Ishikawa (cell line): Measurements from ENCODE around the gene TAF12.

Experiments
- EP300 ChIP-seq: IDR thresholded peaks from 2 replicates; pipeline ENCODE4 v1.6.1; 2012; ENCODE audit warnings: borderline replicate concordance
- RAD21 ChIP-seq: IDR thresholded peaks from 2 replicates; pipeline ENCODE4 v1.6.1; 2012; ENCODE audit warnings: low read depth
- TAF1 ChIP-seq: IDR thresholded peaks from 2 replicates; pipeline ENCODE4 v1.6.1; 2012; ENCODE audit warnings: low read depth, mild to moderate bottlenecking
- YY1 ChIP-seq: IDR thresholded peaks from 2 replicates; pipeline ENCODE4 v1.6.1; 2012; ENCODE audit warnings: low read depth
- ZBTB7A ChIP-seq: IDR thresholded peaks from 2 replicates; pipeline ENCODE4 v1.6.1; 2012; ENCODE audit warnings: low read depth
- TF ChIP-seq, protein P1 (sequence below): IDR thresholded peaks from 2 replicates; pipeline ENCODE4 v1.6.1; 2012; ENCODE audit warnings: low read depth, mild to moderate bottlenecking
- TF ChIP-seq, protein P2 (sequence below): IDR thresholded peaks from 2 replicates; pipeline ENCODE4 v1.6.1; 2012

DNA sequence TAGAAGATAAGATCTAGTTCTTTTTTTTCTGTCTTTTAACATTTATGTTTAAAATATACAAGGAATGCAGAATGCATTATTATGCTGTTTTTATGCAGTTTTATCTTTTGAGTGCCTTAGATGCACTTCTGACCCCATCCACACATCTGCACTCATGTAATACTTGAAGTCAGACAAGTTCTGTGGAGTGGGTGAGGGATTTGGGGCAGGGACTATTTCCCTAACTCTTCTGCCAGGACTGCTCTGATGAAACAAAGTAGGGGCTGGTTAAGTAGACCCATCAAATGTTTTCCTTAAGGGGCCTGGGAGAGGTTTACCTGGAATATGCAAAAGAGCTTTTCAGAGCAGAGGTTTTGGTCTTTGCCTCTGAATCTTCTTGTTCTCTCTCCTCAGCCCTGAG is 78.6 kb downstream of the TAF12 start:
- TF ChIP-seq RAD21 (no peak), EP300 (no peak), TAF1 (no peak), YY1 (no peak), ZBTB7A (no peak)
- TF ChIP-seq, protein P1, sequence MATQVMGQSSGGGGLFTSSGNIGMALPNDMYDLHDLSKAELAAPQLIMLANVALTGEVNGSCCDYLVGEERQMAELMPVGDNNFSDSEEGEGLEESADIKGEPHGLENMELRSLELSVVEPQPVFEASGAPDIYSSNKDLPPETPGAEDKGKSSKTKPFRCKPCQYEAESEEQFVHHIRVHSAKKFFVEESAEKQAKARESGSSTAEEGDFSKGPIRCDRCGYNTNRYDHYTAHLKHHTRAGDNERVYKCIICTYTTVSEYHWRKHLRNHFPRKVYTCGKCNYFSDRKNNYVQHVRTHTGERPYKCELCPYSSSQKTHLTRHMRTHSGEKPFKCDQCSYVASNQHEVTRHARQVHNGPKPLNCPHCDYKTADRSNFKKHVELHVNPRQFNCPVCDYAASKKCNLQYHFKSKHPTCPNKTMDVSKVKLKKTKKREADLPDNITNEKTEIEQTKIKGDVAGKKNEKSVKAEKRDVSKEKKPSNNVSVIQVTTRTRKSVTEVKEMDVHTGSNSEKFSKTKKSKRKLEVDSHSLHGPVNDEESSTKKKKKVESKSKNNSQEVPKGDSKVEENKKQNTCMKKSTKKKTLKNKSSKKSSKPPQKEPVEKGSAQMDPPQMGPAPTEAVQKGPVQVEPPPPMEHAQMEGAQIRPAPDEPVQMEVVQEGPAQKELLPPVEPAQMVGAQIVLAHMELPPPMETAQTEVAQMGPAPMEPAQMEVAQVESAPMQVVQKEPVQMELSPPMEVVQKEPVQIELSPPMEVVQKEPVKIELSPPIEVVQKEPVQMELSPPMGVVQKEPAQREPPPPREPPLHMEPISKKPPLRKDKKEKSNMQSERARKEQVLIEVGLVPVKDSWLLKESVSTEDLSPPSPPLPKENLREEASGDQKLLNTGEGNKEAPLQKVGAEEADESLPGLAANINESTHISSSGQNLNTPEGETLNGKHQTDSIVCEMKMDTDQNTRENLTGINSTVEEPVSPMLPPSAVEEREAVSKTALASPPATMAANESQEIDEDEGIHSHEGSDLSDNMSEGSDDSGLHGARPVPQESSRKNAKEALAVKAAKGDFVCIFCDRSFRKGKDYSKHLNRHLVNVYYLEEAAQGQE: no peak
- TF ChIP-seq, protein P2, sequence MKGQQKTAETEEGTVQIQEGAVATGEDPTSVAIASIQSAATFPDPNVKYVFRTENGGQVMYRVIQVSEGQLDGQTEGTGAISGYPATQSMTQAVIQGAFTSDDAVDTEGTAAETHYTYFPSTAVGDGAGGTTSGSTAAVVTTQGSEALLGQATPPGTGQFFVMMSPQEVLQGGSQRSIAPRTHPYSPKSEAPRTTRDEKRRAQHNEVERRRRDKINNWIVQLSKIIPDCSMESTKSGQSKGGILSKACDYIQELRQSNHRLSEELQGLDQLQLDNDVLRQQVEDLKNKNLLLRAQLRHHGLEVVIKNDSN: no peak
